ENCODE results near the gene ACVR2A.

DNA sequence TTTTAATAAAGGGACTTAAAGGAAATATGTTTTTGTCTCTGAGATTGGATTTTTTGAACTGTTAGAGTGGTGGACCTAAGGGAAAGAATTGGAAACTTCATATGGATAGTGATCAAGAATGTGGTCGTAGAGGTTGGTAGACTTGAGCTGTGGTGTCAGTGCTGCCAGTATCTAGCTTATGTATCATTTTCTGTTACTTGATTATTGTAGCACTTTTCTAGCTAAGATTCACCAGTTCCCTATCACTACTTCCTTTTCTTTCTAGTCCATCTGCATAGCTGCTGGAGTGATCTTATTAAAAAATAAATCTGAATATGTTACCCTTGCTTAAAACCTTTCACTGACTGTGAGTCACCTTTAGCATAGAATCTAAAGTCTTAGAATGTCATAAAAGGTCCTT lies 6.0 kb downstream of the ACVR2A start:
- TF ChIP-seq CTCF (IDR thresholded peaks at IDR 0.05; ENCODE audit: low read depth, low read length) (no peak), EZH2phosphoT487 (IDR thresholded peaks at IDR 0.05; ENCODE audit: low read depth) (no peak)

Measured in OCI-LY3 (cell line).